Measurements from ENCODE around the gene DAB1.

Gene DAB1

GRCh38 chr1:57319165-57319564 lies 104.7 kb downstream of the DAB1 start:
- Histone ChIP-seq H3K9me3 (ENCODE audit: insufficient read depth, low read length) (no peaks in the 10 kb centered on the region), H3K4me3 (ENCODE audit: insufficient read depth, low read length, poor library complexity, severe bottlenecking) (no peak overlapping the region), H3K27me3 (ENCODE audit: low read length) (no peaks in the 10 kb centered on the region), H3K4me2 (ENCODE audit: low read depth, low read length, poor library complexity, severe bottlenecking) (no peak overlapping the region), H3F3A (ENCODE audit: insufficient read depth) (no peaks in the 10 kb centered on the region), H3K36me3 (ENCODE audit: low read length) (no peaks in the 10 kb centered on the region), H3K79me2 (ENCODE audit: insufficient read depth, low read length) (no peaks in the 10 kb centered on the region), H3K9ac (ENCODE audit: low read length) (no peak overlapping the region), H3K27ac (ENCODE audit: low read depth, low read length) (no peak overlapping the region), H4K20me1 (ENCODE audit: low read depth, low read length) (no peaks in the 10 kb centered on the region), H2AFZ (ENCODE audit: low read depth, low read length, severe bottlenecking) (no peak overlapping the region), H3K9me2 (replicated peaks; ENCODE audit: insufficient read depth, low read length) (no peaks in the 10 kb centered on the region)
- TF ChIP-seq CTCF (IDR thresholded peaks at IDR 0.05; ENCODE audit: insufficient read depth, low read length, poor library complexity, severe bottlenecking): no peak
- no peak for TF ChIP-seq EZH2phosphoT487 (conservative IDR thresholded peaks at IDR 0.05; ENCODE audit: low read length)

GRCh38 chr1:57316861-57317260 lies 107.0 kb downstream of the DAB1 start:
- no peak overlapping the region for H3K4me2 ChIP-seq (ENCODE audit: low read depth, low read length, poor library complexity, severe bottlenecking)
- no peaks in the 10 kb centered on the region for H3K9me3 ChIP-seq (ENCODE audit: insufficient read depth, low read length)
- H3K79me2 ChIP-seq (ENCODE audit: insufficient read depth, low read length): no peaks in the 10 kb centered on the region
- H3F3A ChIP-seq (ENCODE audit: insufficient read depth): no peaks in the 10 kb centered on the region
- no peak overlapping the region for H2AFZ ChIP-seq (ENCODE audit: low read depth, low read length, severe bottlenecking)
- H3K27me3 ChIP-seq (ENCODE audit: low read length): no peaks in the 10 kb centered on the region
- no peaks in the 10 kb centered on the region for H3K36me3 ChIP-seq (ENCODE audit: low read length)
- H3K9ac ChIP-seq (ENCODE audit: low read length): no peak overlapping the region
- H3K4me3 ChIP-seq (ENCODE audit: insufficient read depth, low read length, poor library complexity, severe bottlenecking): no peak overlapping the region
- no peak overlapping the region for H3K27ac ChIP-seq (ENCODE audit: low read depth, low read length)
- no peaks in the 10 kb centered on the region for H4K20me1 ChIP-seq (ENCODE audit: low read depth, low read length)
- H3K9me2 ChIP-seq (replicated peaks; ENCODE audit: insufficient read depth, low read length): no peaks in the 10 kb centered on the region
- TF ChIP-seq EZH2phosphoT487 (conservative IDR thresholded peaks at IDR 0.05; ENCODE audit: low read length) (no peak), CTCF (IDR thresholded peaks at IDR 0.05; ENCODE audit: insufficient read depth, low read length, poor library complexity, severe bottlenecking) (no peak)

DNA sequence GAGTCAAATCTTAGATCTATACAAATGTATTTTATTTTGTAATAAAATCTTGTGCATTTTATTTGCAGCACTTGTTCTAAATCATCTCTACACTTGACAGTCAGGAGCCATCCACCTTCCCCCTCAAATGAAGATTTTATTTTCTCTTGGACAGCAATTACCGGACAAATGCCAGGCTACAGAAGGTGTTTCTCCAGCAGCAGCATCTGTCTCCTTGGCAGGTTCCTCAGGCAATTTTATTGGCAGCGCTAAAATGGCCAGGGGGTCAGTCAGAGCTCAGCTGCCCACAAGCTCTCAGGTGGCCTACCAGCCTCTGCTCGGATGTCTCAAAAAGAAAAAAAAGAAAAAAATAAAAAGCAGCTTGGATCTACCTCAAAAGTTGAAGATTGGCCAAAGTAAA lies 107.6 kb downstream of the DAB1 start:
- no peaks in the 10 kb centered on the region for H3F3A ChIP-seq (ENCODE audit: insufficient read depth)
- no peaks in the 10 kb centered on the region for H3K9me2 ChIP-seq (replicated peaks; ENCODE audit: insufficient read depth, low read length)
- no peak overlapping the region for H2AFZ ChIP-seq (ENCODE audit: low read depth, low read length, severe bottlenecking)
- H3K9me3 ChIP-seq (ENCODE audit: insufficient read depth, low read length): no peaks in the 10 kb centered on the region
- H3K27me3 ChIP-seq (ENCODE audit: low read length): no peaks in the 10 kb centered on the region
- no peaks in the 10 kb centered on the region for H4K20me1 ChIP-seq (ENCODE audit: low read depth, low read length)
- no peak overlapping the region for H3K27ac ChIP-seq (ENCODE audit: low read depth, low read length)
- no peaks in the 10 kb centered on the region for H3K79me2 ChIP-seq (ENCODE audit: insufficient read depth, low read length)
- H3K4me3 ChIP-seq (ENCODE audit: insufficient read depth, low read length, poor library complexity, severe bottlenecking): no peak overlapping the region
- no peak overlapping the region for H3K9ac ChIP-seq (ENCODE audit: low read length)
- H3K36me3 ChIP-seq (ENCODE audit: low read length): no peaks in the 10 kb centered on the region
- H3K4me2 ChIP-seq (ENCODE audit: low read depth, low read length, poor library complexity, severe bottlenecking): no peak overlapping the region
- TF ChIP-seq EZH2phosphoT487 (conservative IDR thresholded peaks at IDR 0.05; ENCODE audit: low read length) (no peak), CTCF (IDR thresholded peaks at IDR 0.05; ENCODE audit: insufficient read depth, low read length, poor library complexity, severe bottlenecking) (no peak)

DNA sequence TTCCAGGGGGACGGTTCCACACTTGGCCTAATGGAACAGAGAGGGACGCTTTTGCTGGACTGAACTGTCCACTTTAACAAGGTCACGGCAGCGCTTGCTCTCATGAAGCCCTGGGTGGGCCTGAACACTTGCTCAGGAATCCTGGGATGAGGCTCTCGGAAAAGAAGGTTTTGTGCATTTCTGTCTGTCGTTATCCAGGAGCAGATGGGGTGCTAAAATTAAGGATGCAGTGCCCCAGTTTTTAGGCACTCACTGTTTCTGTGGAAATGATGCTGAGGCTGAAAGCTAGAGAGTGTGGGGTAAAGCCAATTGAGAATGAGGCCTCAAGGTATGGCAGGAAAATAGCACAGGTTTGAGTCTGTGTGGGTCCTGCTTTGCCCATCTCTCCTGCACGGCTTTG lies 111.0 kb downstream of the DAB1 start:
- H3F3A ChIP-seq (ENCODE audit: insufficient read depth): no peaks in the 10 kb centered on the region
- no peaks in the 10 kb centered on the region for H3K27me3 ChIP-seq (ENCODE audit: low read length)
- H3K27ac ChIP-seq (ENCODE audit: low read depth, low read length): no peak overlapping the region
- no peak overlapping the region for H3K9ac ChIP-seq (ENCODE audit: low read length)
- no peak for TF ChIP-seq EZH2phosphoT487 (conservative IDR thresholded peaks at IDR 0.05; ENCODE audit: low read length)
- no peak for TF ChIP-seq CTCF (IDR thresholded peaks at IDR 0.05; ENCODE audit: insufficient read depth, low read length, poor library complexity, severe bottlenecking)
- H3K4me2 ChIP-seq (ENCODE audit: low read depth, low read length, poor library complexity, severe bottlenecking): no peak overlapping the region
- no peaks in the 10 kb centered on the region for H3K9me3 ChIP-seq (ENCODE audit: insufficient read depth, low read length)
- H2AFZ ChIP-seq (ENCODE audit: low read depth, low read length, severe bottlenecking): no peak overlapping the region
- no peak overlapping the region for H3K4me3 ChIP-seq (ENCODE audit: insufficient read depth, low read length, poor library complexity, severe bottlenecking)
- H3K79me2 ChIP-seq (ENCODE audit: insufficient read depth, low read length): no peaks in the 10 kb centered on the region
- H3K9me2 ChIP-seq (replicated peaks; ENCODE audit: insufficient read depth, low read length): no peaks in the 10 kb centered on the region
- H4K20me1 ChIP-seq (ENCODE audit: low read depth, low read length): no peaks in the 10 kb centered on the region
- H3K36me3 ChIP-seq (ENCODE audit: low read length): no peaks in the 10 kb centered on the region
